NB4 (cell line): Measurements from ENCODE around the gene FAM83E.

Experiments
- CTCF ChIP-seq: IDR thresholded peaks from one replicate; pipeline ENCODE4 v1.5.1; 2012; ENCODE audit warnings: low read depth, low read length
- MAX ChIP-seq: IDR thresholded peaks from 2 replicates; pipeline ENCODE4 v1.6.1; 2011; ENCODE audit warnings: low read depth, low read length
- MYC ChIP-seq: IDR thresholded peaks from 2 replicates; pipeline ENCODE4 v1.6.1; 2011; ENCODE audit warnings: low read depth, low read length
- POLR2A ChIP-seq: IDR thresholded peaks from 2 replicates; pipeline ENCODE4 v1.6.1; 2011; ENCODE audit warnings: mild to moderate bottlenecking; ENCODE audit not compliant: insufficient read length; ENCODE audit errors: extremely low read depth

- TF ChIP-seq CTCF, result no peak
- TF ChIP-seq POLR2A, result no peak
- no peak for TF ChIP-seq MAX
- no peak for TF ChIP-seq MYC
These were observed 560 bp upstream of the FAM83E start for GRCh38 chr19:48615231-48616040.
